A549 (cell line): ENCODE results near the gene ARF1. TPM values are rescaled to one million over a fixed set of nuclear protein-coding genes. Genes with fewer than 3 reads are reported as not detected.

ENCODE experiments used
- ATAC-seq, 2 experiments: fragments of 200-7000 bp in 1 of 2; fragments of >200 bp in 1 of 2; cut with Nextera tagmentation in 1 of 2; cut with Tn5 transposase in 1 of 2; 3 replicates each; pipeline versions ENCODE4 v1.8.0 to v1.9.1; 2018 to 2020; ENCODE audit warnings: mild to moderate bottlenecking in 1 of 2, moderate library complexity in 1 of 2
- CTCF ChIA-PET: fragments of 300-600 bp; sonication (Branson Sonifier 250); formaldehyde crosslinking; extraction: SDS; loops from one replicate; lab custom pipeline; 2021; ENCODE audit warnings: antibody characterized with exemption, inconsistent platforms; lab: Yijun Ruan, JAX
- POLR2A ChIA-PET: fragments of 350-600 bp; formaldehyde crosslinking; extraction: SDS; loops from one replicate; lab custom pipeline; 2021; ENCODE audit warnings: antibody characterized with exemption, inconsistent platforms; lab: Yijun Ruan, JAX
- DNase-seq, 2 experiments: peaks; one replicate each; pipeline versions ENCODE4 v3.0.0 to v3.0.0-alpha.2; 2011 to 2016; ENCODE audit warnings: low read depth in 1 of 2, low spot score in 1 of 2
- FAIRE-seq: peaks from 2 replicates; lab custom pipeline; 2011; peaks lifted over from hg19 to GRCh38; lab: Jason Lieb, UNC
- H3K27ac ChIP-seq, 2 experiments: fragments of >200 bp; sonication (Bioruptor Twin); formaldehyde crosslinking; 3 replicates each; pipeline ENCODE4 v1.5.1; 2016 to 2017
- H3K4me1 ChIP-seq: fragments of >200 bp; sonication (Bioruptor Twin); formaldehyde crosslinking; 3 replicates; pipeline ENCODE4 v1.6.1; 2016
- H3K4me2 ChIP-seq: fragments of >200 bp; sonication (Bioruptor Twin); formaldehyde crosslinking; 3 replicates; pipeline ENCODE4 v1.6.1; 2016
- H3K4me3 ChIP-seq: fragments of >200 bp; sonication (Bioruptor Twin); formaldehyde crosslinking; 3 replicates; pipeline ENCODE4 v1.5.1; 2016
- H3K9me3 ChIP-seq: fragments of >200 bp; sonication (Bioruptor Twin); formaldehyde crosslinking; 3 replicates; pipeline ENCODE4 v1.6.1; 2016
- CHD4 ChIP-seq: fragments of 200-600 bp; sonication (generic); IDR thresholded peaks from 2 replicates; pipeline ENCODE4 v1.6.1; 2016; ENCODE audit warnings: antibody characterized with exemption, mild to moderate bottlenecking, borderline replicate concordance
- EHMT2 ChIP-seq: fragments of 200-600 bp; sonication (generic); IDR thresholded peaks from 2 replicates; pipeline ENCODE4 v1.6.1; 2016; ENCODE audit warnings: antibody characterized with exemption, low read depth, mild to moderate bottlenecking, moderate library complexity
- FOSL2 ChIP-seq, 2 experiments: fragments of 450-650 bp in 1 of 2; fragments of >200 bp in 1 of 2; sonication (Bioruptor Twin) in 1 of 2; formaldehyde crosslinking; IDR thresholded peaks; 2 replicates each; pipeline versions ENCODE4 v1.5.0 to v1.6.1; 2016 to 2020; ENCODE audit warnings: mild to moderate bottlenecking in 1 of 2, moderate library complexity in 1 of 2
- FOXS1 ChIP-seq: fragments of 250-450 bp; sonication (Bioruptor Pico); IDR thresholded peaks from 2 replicates; pipeline ENCODE4 v1.5.0; 2020; ENCODE audit warnings: mild to moderate bottlenecking, moderate library complexity
- HOXB13 ChIP-seq: fragments of 250-450 bp; sonication (Bioruptor Pico); IDR thresholded peaks from 2 replicates; pipeline ENCODE4 v1.5.0; 2020; ENCODE audit warnings: low read depth, mild to moderate bottlenecking, moderate library complexity
- HOXB5 ChIP-seq: fragments of 250-450 bp; sonication (Bioruptor Pico); IDR thresholded peaks from 2 replicates; pipeline ENCODE4 v1.5.0; 2020; ENCODE audit warnings: mild to moderate bottlenecking, moderate library complexity
- KDM1A ChIP-seq: fragments of 200-600 bp; sonication (generic); IDR thresholded peaks from 2 replicates; pipeline ENCODE4 v1.6.1; 2016; ENCODE audit warnings: low read depth, mild to moderate bottlenecking
- MYC ChIP-seq: IDR thresholded peaks from 2 replicates; pipeline ENCODE4 v1.6.1; 2012; ENCODE audit warnings: mild to moderate bottlenecking, inconsistent platforms, low read length, improper control_type of control experiment, borderline replicate concordance
- NFE2L2 ChIP-seq: fragments of 150-350 bp; conservative IDR thresholded peaks from 2 replicates; pipeline ENCODE4 v1.6.1; 2014; ENCODE audit warnings: low read length
- NPAS2 ChIP-seq: fragments of 250-450 bp; sonication (Bioruptor Pico); IDR thresholded peaks from 2 replicates; pipeline ENCODE4 v1.8.0; 2022; ENCODE audit warnings: mild to moderate bottlenecking, moderate library complexity, borderline replicate concordance
- NR3C1 ChIP-seq: fragments of >200 bp; sonication (Bioruptor Twin); formaldehyde crosslinking; IDR thresholded peaks from 3 replicates; pipeline ENCODE4 v1.6.1; 2017
- RAD21 ChIP-seq, 2 experiments: fragments of >200 bp in 1 of 2; sonication (Bioruptor Twin) in 1 of 2; formaldehyde crosslinking in 1 of 2; IDR thresholded peaks in 1 of 2; conservative IDR thresholded peaks in 1 of 2; 2 replicates in 1 of 2; 3 replicates in 1 of 2; pipeline ENCODE4 v1.6.1; 2012 to 2018; ENCODE audit warnings: inconsistent platforms in 1 of 2
- TFCP2L1 ChIP-seq: fragments of 250-450 bp; sonication (Bioruptor Pico); IDR thresholded peaks from 2 replicates; pipeline ENCODE4 v1.5.0; 2021; ENCODE audit warnings: mild to moderate bottlenecking
- TP53 ChIP-seq: fragments of 250-450 bp; sonication (Bioruptor Pico); IDR thresholded peaks from 2 replicates; pipeline ENCODE4 v1.5.0; 2021; ENCODE audit warnings: mild to moderate bottlenecking, moderate library complexity
- ZC3H11A ChIP-seq: fragments of 450-650 bp; IDR thresholded peaks from 2 replicates; pipeline ENCODE4 v1.6.1; 2014; ENCODE audit warnings: antibody characterized with exemption, mild to moderate bottlenecking
- ZNF302 ChIP-seq: fragments of 250-450 bp; sonication (Bioruptor Pico); IDR thresholded peaks from 2 replicates; pipeline ENCODE4 v1.9.0; 2021; ENCODE audit warnings: inconsistent platforms, mild to moderate bottlenecking, moderate library complexity
- ZSCAN20 ChIP-seq: fragments of 250-450 bp; sonication (Bioruptor Pico); IDR thresholded peaks from 2 replicates; pipeline ENCODE4 v1.8.0; 2022; ENCODE audit warnings: mild to moderate bottlenecking, moderate library complexity
- WGBS: methylation state at CpG from one replicate; pipeline ENCODE4 v1.1.6; 2017; ENCODE audit errors: missing lambda C conversion rate; 5-methylcytosine and 5-hydroxymethylcytosine counted together
- polyA plus RNA-seq, 4 experiments: library from polyadenylated mRNA; depleted of rRNA in 3 of 4; stranded (reverse); fragments of >200 nt; fragmentation: RNase III in 1 of 4; extraction: RNeasy Plus Mini Kit Qiagen cat#74134 plus additional on column Dnase treatment in 1 of 4; gene quantifications; 2 replicates in 3 of 4; 3 replicates in 1 of 4; pipeline ENCODE4 v1.2.3, GENCODE V29; 2011 to 2017
- TF ChIP-seq, protein P1 (sequence below): IDR thresholded peaks from 2 replicates; pipeline ENCODE4 v1.6.1; 2012
- TF ChIP-seq, protein P2 (sequence below): fragments of 450-650 bp; IDR thresholded peaks from 2 replicates; pipeline ENCODE4 v1.6.1; 2014; ENCODE audit warnings: antibody characterized with exemption
- TF ChIP-seq, protein P3 (sequence below): fragments of 250-450 bp; sonication (Bioruptor Pico); IDR thresholded peaks from 2 replicates; pipeline ENCODE4 v1.5.0; 2021; ENCODE audit warnings: mild to moderate bottlenecking, moderate library complexity, borderline replicate concordance
- TF ChIP-seq, protein P4 (sequence below): fragments of 200-600 bp; sonication (generic); IDR thresholded peaks from 2 replicates; pipeline ENCODE4 v1.6.1; 2016; ENCODE audit warnings: antibody characterized with exemption, mild to moderate bottlenecking, moderate library complexity
- TF ChIP-seq, protein P5 (sequence below): fragments of 250-450 bp; sonication (Bioruptor Pico); IDR thresholded peaks from 2 replicates; pipeline ENCODE4 v1.5.0; 2020; ENCODE audit warnings: low read depth, mild to moderate bottlenecking, moderate library complexity

The ARF1 gene
- polyA plus RNA-seq, 2 of the 4 experiments (the other 2 are of a cell fraction), result 297 to 376 TPM

DNA sequence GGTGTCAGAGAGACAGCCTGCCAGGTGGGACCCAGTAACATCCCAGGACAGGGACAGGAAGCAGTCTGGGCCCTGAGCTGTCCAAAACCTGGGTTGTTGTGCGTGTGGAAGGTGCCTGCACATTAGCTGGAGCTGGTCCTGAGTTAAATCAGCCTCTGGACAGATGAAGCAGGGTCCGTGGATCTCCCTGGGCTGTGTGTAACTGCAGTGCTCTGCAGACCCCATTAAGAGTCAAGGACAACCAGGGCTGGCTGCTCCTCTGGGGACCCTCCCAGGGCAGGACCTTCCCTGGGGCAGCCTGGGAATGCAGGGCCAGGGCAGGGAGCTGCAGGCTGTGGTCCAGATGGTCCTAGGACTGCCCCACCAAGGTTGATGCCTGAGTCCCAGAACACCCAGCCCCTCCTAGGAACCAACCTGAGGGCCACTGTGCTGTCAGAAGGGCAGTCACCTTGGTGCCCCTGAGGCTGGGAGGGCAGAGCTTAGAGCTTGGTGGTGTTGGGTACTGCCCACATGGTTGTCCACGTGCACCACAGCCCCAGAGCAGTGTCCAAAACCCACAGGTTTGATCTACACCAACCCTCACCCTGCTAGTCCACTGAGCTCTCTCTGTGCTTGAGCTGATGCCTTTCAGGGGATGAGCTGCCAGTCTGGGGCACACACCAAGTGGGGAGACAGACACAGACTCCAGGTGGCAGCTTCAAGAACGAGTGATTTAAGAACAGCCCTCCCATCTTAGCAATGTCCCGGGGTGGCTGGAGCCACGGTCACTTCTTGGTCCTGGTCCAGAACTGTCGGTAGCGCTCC is 23.7 kb downstream of the ARF1 start:
- Histone ChIP-seq H3K27ac (no peak overlapping the region), H3K9me3 (no peaks in the 10 kb centered on the region), H3K4me2 (no peak overlapping the region), H3K4me1 (peaks cover 21% of the 10 kb centered on the region), H3K4me3 (no peak overlapping the region)
- ChIA-PET POLR2A (interaction anchor here (0.6 to 1.4 kb wide), 3 partner anchors 8 to 59 kb away, joined by 3 read pairs; partner anchors contain the start of gene IBA57), CTCF (interaction anchor here (0.8 to 2.7 kb wide), 5 partner anchors 18 to 409 kb away, joined by 3 to 9 read pairs (median 3); no protein-coding TSS in a partner anchor)
- no peak for ATAC-seq
- WGBS, result 61% methylated on average over 5 of the region's 8 CpGs
- TF ChIP-seq MYC (no peak), TFCP2L1 (CRISPR knock-in tag) (no peak), ZSCAN20 (no peak)
- DNase-seq, result no peak
- no peak for FAIRE-seq

DNA sequence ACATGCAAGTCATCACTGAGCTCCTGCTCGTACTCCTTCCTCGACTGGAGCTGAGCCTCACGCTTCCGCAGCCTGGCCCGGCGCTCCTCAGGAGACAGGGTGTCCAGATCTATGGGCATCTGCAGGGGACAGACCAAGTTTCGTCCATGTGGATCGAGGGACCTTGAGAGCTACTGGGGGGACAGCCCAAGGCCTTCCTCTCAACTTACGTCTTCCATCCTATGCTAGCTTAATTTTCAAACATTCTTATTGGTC is 24.2 kb downstream of the ARF1 start:
- H3K4me3 ChIP-seq, result no peak overlapping the region
- no peaks in the 10 kb centered on the region for H3K9me3 ChIP-seq
- no peak overlapping the region for H3K27ac ChIP-seq
- 95% methylated on average over 9 of the region's 9 CpGs for WGBS
- no peak overlapping the region for H3K4me2 ChIP-seq
- ChIA-PET CTCF (interaction anchor here (0.8 to 2.7 kb wide), 4 partner anchors 17 to 395 kb away, joined by 3 to 9 read pairs (median 4); no protein-coding TSS in a partner anchor), POLR2A (interaction anchor here (0.6 to 1.4 kb wide), 3 partner anchors 9 to 59 kb away, joined by 3 read pairs; partner anchors contain the start of gene IBA57)
- FAIRE-seq (no peak), ATAC-seq (no peak), DNase-seq (no peak)
- peaks cover 18% of the 10 kb centered on the region for H3K4me1 ChIP-seq
- no peak for TF ChIP-seq EHMT2
- TF ChIP-seq NR3C1, result no peak
- TF ChIP-seq TFCP2L1 (CRISPR knock-in tag), result no peak
- TF ChIP-seq KDM1A, result no peak
- no peak for TF ChIP-seq FOSL2 (IDR thresholded peaks at IDR 0.05)
- TF ChIP-seq FOSL2 (CRISPR knock-in tag; IDR thresholded peaks at IDR 0.05), result no peak
- no peak for TF ChIP-seq ZNF302 (CRISPR knock-in tag)
- TF ChIP-seq CHD4, result no peak
- TF ChIP-seq, protein P1, sequence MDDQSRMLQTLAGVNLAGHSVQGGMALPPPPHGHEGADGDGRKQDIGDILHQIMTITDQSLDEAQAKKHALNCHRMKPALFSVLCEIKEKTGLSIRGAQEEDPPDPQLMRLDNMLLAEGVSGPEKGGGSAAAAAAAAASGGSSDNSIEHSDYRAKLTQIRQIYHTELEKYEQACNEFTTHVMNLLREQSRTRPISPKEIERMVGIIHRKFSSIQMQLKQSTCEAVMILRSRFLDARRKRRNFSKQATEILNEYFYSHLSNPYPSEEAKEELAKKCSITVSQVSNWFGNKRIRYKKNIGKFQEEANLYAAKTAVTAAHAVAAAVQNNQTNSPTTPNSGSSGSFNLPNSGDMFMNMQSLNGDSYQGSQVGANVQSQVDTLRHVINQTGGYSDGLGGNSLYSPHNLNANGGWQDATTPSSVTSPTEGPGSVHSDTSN, result no peak
- TF ChIP-seq, protein P2, sequence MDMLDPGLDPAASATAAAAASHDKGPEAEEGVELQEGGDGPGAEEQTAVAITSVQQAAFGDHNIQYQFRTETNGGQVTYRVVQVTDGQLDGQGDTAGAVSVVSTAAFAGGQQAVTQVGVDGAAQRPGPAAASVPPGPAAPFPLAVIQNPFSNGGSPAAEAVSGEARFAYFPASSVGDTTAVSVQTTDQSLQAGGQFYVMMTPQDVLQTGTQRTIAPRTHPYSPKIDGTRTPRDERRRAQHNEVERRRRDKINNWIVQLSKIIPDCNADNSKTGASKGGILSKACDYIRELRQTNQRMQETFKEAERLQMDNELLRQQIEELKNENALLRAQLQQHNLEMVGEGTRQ, result no peak
- TF ChIP-seq, protein P3, sequence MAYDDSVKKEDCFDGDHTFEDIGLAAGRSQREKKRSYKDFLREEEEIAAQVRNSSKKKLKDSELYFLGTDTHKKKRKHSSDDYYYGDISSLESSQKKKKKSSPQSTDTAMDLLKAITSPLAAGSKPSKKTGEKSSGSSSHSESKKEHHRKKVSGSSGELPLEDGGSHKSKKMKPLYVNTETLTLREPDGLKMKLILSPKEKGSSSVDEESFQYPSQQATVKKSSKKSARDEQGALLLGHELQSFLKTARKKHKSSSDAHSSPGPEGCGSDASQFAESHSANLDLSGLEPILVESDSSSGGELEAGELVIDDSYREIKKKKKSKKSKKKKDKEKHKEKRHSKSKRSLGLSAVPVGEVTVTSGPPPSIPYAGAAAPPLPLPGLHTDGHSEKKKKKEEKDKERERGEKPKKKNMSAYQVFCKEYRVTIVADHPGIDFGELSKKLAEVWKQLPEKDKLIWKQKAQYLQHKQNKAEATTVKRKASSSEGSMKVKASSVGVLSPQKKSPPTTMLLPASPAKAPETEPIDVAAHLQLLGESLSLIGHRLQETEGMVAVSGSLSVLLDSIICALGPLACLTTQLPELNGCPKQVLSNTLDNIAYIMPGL, result no peak
- TF ChIP-seq FOXS1 (CRISPR knock-in tag), result no peak
- TF ChIP-seq ZC3H11A, result no peak
- TF ChIP-seq, protein P4, sequence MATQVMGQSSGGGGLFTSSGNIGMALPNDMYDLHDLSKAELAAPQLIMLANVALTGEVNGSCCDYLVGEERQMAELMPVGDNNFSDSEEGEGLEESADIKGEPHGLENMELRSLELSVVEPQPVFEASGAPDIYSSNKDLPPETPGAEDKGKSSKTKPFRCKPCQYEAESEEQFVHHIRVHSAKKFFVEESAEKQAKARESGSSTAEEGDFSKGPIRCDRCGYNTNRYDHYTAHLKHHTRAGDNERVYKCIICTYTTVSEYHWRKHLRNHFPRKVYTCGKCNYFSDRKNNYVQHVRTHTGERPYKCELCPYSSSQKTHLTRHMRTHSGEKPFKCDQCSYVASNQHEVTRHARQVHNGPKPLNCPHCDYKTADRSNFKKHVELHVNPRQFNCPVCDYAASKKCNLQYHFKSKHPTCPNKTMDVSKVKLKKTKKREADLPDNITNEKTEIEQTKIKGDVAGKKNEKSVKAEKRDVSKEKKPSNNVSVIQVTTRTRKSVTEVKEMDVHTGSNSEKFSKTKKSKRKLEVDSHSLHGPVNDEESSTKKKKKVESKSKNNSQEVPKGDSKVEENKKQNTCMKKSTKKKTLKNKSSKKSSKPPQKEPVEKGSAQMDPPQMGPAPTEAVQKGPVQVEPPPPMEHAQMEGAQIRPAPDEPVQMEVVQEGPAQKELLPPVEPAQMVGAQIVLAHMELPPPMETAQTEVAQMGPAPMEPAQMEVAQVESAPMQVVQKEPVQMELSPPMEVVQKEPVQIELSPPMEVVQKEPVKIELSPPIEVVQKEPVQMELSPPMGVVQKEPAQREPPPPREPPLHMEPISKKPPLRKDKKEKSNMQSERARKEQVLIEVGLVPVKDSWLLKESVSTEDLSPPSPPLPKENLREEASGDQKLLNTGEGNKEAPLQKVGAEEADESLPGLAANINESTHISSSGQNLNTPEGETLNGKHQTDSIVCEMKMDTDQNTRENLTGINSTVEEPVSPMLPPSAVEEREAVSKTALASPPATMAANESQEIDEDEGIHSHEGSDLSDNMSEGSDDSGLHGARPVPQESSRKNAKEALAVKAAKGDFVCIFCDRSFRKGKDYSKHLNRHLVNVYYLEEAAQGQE, result no peak
- no peak for TF ChIP-seq HOXB13
- TF ChIP-seq, protein P5, sequence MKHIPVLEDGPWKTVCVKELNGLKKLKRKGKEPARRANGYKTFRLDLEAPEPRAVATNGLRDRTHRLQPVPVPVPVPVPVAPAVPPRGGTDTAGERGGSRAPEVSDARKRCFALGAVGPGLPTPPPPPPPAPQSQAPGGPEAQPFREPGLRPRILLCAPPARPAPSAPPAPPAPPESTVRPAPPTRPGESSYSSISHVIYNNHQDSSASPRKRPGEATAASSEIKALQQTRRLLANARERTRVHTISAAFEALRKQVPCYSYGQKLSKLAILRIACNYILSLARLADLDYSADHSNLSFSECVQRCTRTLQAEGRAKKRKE, result no peak
- TF ChIP-seq TP53 (CRISPR knock-in tag), result no peak
- no peak for TF ChIP-seq NPAS2
- TF ChIP-seq NFE2L2, result no peak
- no peak for TF ChIP-seq RAD21 (conservative IDR thresholded peaks at IDR 0.05 in 1 of 2, IDR thresholded peaks at IDR 0.05 in 1 of 2)
- TF ChIP-seq HOXB5 (CRISPR knock-in tag), result no peak
